ENCODE data around the gene ZPBP.

ZPBP gene, protein sequence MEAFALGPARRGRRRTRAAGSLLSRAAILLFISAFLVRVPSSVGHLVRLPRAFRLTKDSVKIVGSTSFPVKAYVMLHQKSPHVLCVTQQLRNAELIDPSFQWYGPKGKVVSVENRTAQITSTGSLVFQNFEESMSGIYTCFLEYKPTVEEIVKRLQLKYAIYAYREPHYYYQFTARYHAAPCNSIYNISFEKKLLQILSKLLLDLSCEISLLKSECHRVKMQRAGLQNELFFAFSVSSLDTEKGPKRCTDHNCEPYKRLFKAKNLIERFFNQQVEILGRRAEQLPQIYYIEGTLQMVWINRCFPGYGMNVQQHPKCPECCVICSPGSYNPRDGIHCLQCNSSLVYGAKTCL

DNA sequence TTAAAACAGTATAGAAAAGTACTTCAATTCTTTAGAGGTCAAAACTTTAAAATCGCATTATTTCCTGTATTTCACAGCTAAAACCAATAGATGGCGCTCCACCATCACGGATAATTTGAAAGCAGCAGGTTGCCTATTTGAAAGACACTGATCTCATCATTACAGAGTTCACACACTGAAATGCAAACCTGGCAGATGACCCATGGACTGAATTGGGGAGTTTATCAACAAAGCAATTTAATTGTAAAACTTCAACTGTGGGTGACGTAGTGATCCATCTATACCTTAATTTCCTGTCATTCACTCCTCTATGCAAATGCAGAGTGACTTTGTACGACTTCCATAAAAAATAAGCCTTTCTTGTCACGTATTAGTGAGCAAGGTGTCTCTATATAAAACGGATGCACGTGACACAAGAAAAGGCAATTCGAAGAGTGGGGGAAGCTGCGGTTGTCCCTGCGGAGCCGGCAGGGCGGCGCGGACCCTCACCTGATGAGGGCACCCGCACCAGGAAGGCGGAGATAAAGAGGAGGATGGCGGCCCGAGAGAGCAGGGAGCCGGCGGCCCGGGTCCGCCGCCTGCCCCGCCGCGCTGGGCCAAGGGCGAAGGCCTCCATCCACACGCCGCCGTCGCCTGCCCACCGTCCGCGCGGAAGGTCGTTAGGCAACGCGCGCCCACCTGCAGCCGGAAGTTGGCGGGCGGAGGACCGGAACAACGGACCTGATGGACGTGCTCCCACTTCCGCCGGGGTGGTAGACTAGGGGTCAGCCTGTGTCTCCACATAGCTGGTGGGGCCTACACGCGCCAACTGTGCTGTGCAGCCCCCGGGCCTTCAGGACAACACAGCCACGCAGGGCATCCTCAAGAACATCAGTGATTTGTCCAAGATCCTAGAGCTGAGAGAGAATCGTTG is at the start of gene ZPBP:
Gene ZPBP (minus strand): TSS at position 668 of the 913 bp plus-strand sequence. CDS start 52 bp downstream, at position 616.
- DNase-seq, result peak; percentile 60

DNA sequence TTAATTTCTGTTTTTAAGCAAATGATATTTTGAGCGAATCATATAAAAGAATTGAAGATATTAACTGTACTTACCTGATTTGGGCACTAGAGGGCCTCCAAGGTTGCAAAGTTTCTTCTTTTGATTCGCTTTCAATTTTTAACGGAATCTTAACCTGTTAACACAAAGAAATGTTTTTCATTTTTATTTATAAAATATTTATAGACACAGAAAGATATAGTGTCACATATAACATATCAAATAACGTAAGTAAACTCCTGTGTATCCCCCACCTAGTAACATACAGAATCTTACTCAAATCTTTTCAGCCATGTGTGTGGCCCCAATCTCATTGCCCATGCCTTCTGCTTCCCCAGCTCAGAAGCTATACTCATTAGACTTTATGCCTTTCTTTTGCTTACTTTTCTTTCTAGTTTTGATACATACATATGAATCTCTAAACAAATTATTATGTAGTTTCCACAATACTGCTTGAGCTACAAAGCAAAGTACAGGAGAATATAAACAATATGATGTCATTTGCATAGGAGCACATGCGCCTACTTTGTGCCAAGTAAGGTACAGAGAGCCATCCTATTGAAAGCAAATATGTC is 49.5 kb upstream of the ZPBP start:
- peak; percentile 49 for DNase-seq
- in situ Hi-C loops (cut with MboI; ENCODE audit: low pct_unique_long_range_greater_than_20kb, low sequenced_read_pairs), result no loop called here

More for the DNA sequence above, at the start of gene ZPBP:
- in situ Hi-C loops (cut with MboI; ENCODE audit: low pct_unique_long_range_greater_than_20kb, low sequenced_read_pairs), result no loop called here

DNA sequence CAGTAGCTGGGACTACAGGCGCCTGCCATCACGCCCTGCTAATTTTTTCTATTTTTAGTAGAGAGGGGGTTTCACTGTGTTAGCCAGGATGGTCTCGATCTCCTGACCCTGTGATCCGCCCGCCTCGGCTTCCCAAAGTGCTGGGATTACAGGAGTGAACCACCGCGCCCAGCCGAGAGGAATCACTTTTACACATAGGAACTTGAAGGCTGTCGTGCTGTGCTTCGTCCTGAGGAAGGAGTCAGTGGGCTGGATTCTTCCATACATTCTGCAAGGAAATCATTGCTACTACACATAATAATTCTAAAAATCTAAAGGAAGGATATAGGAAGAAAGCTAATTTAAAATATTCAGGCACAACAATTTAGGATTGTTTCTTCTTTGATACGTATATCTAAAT is 48.8 kb upstream of the ZPBP start:
- in situ Hi-C loops (cut with MboI; ENCODE audit: low pct_unique_long_range_greater_than_20kb, low sequenced_read_pairs), result no loop called here
- no peak for DNase-seq

DNA sequence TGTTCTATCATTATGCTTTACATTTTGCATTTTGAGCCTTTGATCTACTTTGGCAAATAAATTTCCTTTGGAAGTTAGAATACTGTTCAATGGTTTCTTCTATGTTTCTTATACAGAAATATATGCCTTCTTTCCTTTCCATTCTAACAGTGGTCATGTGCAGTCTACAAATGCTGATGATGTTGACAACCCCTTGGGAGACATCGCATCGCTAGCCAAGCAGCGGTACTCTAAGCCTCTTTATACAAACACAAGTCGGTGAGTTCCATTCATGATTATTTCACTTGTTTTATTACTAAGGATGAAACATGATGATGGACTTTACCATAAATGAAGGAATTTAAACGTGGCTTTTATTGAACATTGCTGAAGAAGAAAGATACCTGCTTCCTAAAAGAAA is 48.1 kb upstream of the ZPBP start:
- in situ Hi-C loops (cut with MboI; ENCODE audit: low pct_unique_long_range_greater_than_20kb, low sequenced_read_pairs), result no loop called here
- DNase-seq, result no peak

DNA sequence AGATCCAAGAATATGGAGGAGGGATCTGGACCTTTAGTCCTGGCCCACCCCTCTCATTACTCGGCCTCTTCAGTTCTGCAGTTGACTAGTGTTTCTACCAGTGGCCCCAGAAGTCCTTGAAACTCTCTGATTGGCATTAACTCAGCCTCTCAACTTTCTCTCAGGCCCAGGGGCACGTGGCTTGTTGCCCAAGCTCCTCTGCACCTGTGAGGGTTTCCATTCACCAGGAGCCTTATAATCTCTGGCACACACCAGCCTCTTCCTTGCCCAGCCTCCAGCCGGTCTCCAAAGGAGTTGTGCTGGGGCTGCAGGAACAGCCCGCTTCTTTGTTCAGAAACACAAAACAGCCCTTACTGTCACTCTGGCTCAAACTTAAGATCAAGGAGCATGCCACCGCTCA is 47.6 kb upstream of the ZPBP start:
- DNase-seq, result no peak
- in situ Hi-C loops (cut with MboI; ENCODE audit: low pct_unique_long_range_greater_than_20kb, low sequenced_read_pairs), result no loop called here

DNA sequence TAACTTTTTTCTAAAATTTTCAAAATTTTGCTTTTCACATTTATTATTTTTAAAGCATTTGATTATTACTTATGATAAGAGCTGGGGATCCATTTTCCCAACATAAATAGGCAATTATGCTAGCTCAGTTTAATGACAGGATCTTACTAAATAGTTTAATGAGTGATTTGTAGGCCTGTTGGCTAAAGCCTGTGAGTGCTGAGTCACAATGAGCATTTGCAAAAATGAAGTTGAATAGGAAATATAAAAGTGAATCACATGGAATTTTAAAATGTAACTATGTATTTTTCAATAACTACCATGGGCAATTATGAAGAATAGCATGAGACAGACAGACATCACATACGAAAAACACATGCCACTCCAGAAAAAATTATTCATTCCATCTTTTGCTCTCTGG is 45.1 kb upstream of the ZPBP start:
- in situ Hi-C loops (cut with MboI; ENCODE audit: low pct_unique_long_range_greater_than_20kb, low sequenced_read_pairs), result no loop called here
- DNase-seq, result no peak

DNA sequence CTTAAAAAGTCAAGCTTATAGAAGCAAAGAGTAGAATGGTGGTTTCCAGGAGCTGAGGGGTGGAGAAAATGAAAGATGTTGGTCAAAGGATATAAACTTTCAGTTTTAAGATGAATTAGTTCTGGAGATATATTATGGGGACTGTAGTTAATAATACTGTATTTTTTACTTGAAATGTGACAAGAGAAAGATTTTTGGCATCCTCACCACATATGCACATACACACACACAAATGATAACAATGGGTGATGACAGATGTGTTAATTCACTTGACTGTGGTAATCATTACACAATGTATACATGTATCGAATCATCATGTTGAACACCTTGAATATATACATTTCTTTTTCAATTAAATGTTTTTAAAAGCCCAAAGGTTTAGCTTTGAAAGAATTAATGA is 32.7 kb upstream of the ZPBP start:
- in situ Hi-C loops (cut with MboI; ENCODE audit: low pct_unique_long_range_greater_than_20kb, low sequenced_read_pairs), result no loop called here
- DNase-seq, result no peak

DNA sequence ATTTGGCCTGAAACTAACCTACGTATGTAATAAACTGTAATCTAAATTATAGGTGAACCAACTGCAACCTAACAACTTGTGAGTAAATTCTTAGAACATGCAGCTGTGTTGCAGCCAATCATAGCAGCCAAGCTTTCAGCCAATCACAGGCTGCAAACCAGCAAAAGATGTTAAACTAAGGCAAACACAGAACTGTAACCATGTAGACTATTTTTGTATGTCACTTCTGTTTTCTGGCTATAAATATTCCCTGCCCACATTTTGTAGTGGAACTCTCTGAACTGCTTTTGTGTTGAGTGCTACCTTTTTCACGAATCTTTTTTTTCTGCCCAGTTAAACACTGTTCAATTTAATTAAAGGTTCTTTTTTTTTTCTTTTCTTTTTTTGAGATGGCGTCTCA is 28.2 kb upstream of the ZPBP start:
- in situ Hi-C loops (cut with MboI; ENCODE audit: low pct_unique_long_range_greater_than_20kb, low sequenced_read_pairs), result no loop called here

DNA sequence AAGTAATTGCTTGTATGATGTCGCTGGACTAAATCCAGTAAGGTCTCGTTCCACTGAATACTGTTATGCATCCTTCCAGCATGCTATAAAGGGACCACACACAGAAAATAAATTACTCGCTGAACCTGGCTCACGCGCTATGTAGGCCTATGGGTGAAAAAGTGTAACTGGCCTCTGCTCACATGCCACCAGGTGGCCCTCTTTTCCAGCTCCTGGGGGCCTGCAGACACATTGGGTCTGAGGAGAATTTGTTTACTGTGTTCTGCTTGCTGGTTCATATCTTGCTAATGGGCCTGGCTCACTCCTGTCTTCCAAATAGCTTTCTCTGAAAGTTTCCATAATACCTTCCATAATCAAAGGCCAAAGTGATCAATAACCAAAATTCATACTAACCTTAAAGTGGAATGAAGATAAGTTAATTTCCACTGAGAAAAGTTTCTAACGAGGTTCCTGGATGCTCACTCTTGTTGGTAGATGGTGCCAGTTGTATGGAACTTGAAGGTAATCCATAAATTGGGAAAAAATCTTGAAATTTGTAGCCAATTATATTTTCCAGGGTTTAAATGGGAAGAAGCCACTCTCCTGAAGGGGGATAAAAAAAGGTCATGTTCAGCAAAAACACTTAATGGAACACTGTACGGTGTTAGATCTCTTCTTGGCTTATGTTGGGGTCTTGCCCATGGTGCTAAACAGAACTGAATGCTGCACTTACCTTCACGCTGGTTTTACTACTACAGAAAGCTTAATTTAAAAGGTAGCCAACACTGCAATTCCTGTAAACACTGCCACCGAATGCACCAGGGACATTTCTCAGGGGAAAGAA is 27.0 kb upstream of the ZPBP start:
- DNase-seq, result peak; percentile 38
- in situ Hi-C loops (cut with MboI; ENCODE audit: low pct_unique_long_range_greater_than_20kb, low sequenced_read_pairs), result no loop called here

More for the DNA sequence above, 28.2 kb upstream of the ZPBP start:
- DNase-seq, result peak; percentile 5

DNA sequence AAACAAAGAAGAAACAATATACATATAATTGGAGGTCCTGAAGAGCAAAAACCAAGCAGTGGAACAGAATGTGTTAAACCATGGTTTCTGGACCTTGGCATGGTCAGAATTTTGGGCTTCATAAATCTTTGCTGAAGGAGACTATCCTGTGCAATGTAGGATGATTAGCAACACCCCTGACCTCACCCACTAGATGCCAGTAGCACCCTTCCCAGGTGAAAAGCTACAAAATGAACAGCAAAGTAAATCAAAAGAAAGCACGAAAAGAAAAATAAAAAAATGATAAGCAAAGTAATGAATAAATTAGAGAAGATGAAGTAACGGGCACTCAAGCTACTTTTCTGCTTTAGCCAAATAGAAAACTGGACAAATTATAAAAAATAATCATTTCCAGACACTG is 19.2 kb upstream of the ZPBP start:
- DNase-seq, result no peak
- in situ Hi-C loops (cut with MboI; ENCODE audit: low pct_unique_long_range_greater_than_20kb, low sequenced_read_pairs), result no loop called here

DNA sequence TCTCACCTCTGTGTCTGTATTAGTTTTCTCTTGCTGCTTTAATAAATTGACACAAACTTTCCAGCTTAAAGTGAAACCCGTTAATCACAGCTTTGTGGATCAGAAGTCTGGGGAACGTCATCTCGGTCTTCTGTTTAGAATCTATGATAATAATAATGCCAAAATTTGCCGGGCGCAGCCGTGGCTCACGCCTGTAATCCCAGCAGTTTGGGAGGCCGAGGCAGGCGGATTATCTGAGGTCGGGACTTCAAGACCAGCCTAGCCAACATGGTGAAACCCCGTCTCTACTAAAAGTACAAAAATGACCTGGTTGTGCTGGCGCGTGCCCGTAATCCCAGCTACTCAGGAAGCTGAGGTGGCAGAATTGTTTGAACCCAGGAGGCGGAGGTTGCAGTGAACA is 8.8 kb upstream of the ZPBP start:
- DNase-seq, result no peak
- in situ Hi-C loops (cut with MboI; ENCODE audit: low pct_unique_long_range_greater_than_20kb, low sequenced_read_pairs), result no loop called here

DNA sequence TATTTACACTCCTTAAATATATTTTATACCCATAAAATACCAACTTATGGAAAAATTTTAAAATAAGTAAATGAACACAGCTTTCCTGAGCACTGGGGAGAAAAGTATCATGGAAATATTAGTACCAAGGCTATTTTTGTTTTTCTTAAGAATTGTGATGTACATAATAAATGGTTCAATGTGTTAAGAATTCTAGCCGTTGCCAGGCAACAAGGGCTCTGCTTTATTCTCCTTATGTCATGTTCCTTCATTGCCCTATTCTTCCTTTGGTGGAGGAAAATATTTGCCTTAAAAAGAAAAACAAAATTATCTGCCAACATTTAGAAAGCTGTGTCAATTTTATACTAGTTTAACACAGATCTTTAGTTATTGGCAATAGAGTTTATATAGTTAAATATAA is 2.6 kb upstream of the ZPBP start:
- in situ Hi-C loops (cut with MboI; ENCODE audit: low pct_unique_long_range_greater_than_20kb, low sequenced_read_pairs), result no loop called here
- no peak for DNase-seq

DNA sequence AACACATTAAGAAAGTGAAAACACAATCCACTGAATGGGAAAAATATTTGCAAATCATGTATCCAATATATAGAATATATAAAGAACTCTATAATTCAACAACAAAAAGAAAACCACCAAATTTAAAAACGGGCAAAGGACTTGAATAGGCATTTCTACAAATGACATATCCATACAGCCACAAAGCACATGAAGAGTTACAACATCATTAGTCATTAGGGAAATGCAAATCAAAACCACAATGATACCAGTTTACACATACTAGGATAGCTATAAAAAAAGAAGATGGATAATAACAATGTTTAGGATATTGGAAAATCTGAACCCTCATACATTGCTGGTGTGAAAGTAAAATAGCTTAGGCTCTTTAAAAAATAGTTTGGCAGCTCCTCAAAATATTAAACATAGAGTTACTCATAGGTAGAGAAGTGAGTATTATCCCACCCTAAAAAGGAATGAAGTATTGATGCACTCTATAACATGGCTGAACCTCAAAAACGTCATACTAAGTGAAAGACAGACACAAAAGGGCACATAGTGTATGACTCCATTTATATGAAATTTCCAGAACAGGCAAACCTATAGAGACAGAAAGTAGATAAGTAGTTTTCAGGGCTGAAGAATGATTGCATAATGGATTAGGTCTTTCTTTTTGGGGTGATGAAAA is 4.5 kb downstream of the ZPBP start:
- in situ Hi-C loops (cut with MboI; ENCODE audit: low pct_unique_long_range_greater_than_20kb, low sequenced_read_pairs), result no loop called here
- DNase-seq, result no peak

DNA sequence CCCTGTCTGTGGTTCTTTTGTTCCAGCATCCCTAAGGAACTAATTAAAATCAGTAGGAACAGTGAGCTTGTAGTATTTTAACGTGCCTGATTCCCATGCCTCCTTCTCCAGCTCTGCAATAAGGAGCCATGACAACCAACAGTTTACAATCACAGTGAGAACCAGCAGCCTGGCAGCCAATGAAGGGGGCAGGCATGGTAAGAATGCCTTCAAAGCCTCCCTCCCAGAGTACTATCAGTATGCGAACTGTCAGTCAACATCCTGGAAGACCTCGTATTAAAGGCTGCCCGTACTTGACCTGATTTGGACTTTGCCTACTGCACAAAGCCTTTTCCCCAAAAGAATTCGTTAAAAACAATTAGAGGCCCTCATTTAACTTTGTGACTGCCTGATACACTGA is 7.7 kb downstream of the ZPBP start:
- no peak for DNase-seq
- in situ Hi-C loops (cut with MboI; ENCODE audit: low pct_unique_long_range_greater_than_20kb, low sequenced_read_pairs), result no loop called here

DNA sequence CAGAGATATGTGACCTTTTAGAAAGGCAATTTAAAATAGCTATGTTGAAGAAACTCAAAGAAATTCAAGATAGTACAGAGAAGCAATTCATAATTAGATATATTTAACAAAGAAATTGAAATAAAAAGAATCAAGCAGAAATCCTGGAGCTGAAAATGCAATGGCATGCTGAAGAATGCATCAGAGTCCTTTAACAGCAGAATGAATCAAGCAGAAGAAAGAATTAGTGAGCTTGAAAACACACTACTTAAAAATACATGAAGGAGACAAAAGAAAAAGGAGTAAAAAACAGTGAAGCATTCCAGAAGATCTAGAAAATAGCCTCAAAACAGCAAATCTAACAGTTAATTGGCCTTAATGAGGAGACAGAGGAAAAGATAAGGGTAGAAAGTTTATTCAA is 20.0 kb downstream of the ZPBP start:
- in situ Hi-C loops (cut with MboI; ENCODE audit: low pct_unique_long_range_greater_than_20kb, low sequenced_read_pairs), result no loop called here
- DNase-seq, result no peak

DNA sequence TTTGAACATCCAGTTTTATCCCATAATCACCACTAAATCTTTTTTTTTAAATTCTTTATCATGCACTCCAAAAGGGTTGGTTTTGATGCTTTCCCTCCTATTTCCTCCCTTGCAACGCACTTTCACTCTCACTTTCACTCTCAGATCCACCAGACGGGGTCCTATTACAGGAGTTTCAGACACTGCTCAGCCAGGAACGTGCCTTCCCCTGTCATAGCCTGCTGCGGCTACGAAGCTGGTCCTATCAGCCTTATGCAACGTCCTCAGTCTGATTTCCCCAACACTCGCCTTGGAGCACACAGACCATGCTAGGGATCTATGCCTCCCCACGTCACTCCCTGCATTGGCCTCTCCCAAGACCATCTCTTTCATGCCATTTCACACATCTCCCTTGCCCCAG is 23.4 kb downstream of the ZPBP start:
- in situ Hi-C loops (cut with MboI; ENCODE audit: low pct_unique_long_range_greater_than_20kb, low sequenced_read_pairs), result no loop called here
- DNase-seq, result no peak

DNA sequence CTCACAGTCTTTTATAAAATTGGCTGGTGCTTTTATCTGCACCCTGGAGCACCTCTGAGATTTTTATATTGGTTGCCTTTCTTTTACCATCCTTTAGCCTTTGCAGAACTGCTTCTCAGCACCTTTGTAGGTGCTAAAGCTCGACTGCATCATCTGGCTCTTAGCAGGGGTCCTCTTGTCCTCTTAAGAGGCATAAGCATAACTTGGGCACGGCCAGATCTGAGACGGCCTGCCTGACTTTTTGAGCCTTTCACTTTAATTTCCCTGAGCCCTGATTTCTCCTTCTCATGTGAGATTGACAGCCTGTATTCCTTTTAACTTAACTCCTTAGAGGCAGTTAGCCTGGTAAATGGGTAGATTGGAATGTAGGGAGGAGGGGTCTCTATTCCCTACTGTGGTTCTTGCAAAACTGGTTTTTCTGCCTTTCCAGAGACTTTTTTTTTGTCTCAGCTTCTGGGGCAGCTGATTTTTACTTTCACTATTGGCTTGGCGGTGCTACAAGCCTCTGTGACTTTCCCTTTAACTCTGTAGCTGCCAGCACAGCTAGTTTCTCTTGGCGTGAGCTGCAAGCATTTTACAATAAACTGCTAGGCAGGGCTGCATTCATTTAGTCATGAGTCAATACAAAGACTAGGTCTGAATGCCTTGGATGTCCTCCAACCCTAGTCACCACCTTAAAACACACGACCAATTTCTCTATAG is 24.0 kb downstream of the ZPBP start:
- peak; percentile 5 for DNase-seq

DNA sequence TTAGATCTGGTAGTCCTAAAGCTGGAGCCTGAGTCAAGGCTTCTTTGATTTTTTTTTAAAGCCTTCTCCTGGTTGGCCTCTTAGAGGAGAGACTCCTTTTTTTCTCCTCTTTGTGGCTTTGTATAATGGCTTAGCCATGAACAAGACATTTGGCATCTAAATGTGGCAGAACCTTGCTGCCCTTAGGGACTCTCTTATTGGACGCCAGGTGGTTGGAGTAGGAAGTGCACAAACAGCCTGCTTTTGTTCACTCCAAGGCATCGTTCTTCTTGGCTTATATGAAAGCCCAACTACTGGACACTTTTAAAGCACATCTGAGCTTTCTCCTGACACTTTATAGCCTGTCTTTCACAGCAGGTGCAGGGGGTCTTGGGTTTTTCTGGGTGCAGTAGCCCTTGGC is 25.0 kb downstream of the ZPBP start:
- in situ Hi-C loops (cut with MboI; ENCODE audit: low pct_unique_long_range_greater_than_20kb, low sequenced_read_pairs), result no loop called here
- no peak for DNase-seq

More for the DNA sequence above, 24.0 kb downstream of the ZPBP start:
- in situ Hi-C loops (cut with MboI; ENCODE audit: low pct_unique_long_range_greater_than_20kb, low sequenced_read_pairs), result no loop called here
